Sigmoid colon (tissue), 4 donors: ENCODE data around the gene PABPN1.

Experiments
- EP300 ChIP-seq, 4 donors: sonication (generic); formaldehyde crosslinking; IDR thresholded peaks; one replicate each; pipeline ENCODE4 v1.6.1; 2017; ENCODE audit warnings: antibody characterized with exemption in 4 of 4
- POLR2A ChIP-seq, 2 donors: fragments of 450-650 bp; IDR thresholded peaks; one replicate each; pipeline ENCODE4 v1.6.1; 2016; ENCODE audit warnings: antibody characterized with exemption in 2 of 2, mild to moderate bottlenecking in 2 of 2, moderate library complexity in 2 of 2
- POLR2AphosphoS5 ChIP-seq, 4 donors: sonication (generic); formaldehyde crosslinking; IDR thresholded peaks; one replicate each; pipeline ENCODE4 v1.6.1; 2017; ENCODE audit warnings: antibody characterized with exemption in 4 of 4
- TF ChIP-seq, protein P1 (sequence below), 4 experiments: fragments of 450-650 bp in 3 of 4; fragments of 200-600 bp in 1 of 4; IDR thresholded peaks; one replicate each; pipeline ENCODE4 v1.5.1; 2016 to 2019; ENCODE audit warnings: antibody characterized with exemption in 4 of 4, mild to moderate bottlenecking in 3 of 4, moderate library complexity in 2 of 4

DNA sequence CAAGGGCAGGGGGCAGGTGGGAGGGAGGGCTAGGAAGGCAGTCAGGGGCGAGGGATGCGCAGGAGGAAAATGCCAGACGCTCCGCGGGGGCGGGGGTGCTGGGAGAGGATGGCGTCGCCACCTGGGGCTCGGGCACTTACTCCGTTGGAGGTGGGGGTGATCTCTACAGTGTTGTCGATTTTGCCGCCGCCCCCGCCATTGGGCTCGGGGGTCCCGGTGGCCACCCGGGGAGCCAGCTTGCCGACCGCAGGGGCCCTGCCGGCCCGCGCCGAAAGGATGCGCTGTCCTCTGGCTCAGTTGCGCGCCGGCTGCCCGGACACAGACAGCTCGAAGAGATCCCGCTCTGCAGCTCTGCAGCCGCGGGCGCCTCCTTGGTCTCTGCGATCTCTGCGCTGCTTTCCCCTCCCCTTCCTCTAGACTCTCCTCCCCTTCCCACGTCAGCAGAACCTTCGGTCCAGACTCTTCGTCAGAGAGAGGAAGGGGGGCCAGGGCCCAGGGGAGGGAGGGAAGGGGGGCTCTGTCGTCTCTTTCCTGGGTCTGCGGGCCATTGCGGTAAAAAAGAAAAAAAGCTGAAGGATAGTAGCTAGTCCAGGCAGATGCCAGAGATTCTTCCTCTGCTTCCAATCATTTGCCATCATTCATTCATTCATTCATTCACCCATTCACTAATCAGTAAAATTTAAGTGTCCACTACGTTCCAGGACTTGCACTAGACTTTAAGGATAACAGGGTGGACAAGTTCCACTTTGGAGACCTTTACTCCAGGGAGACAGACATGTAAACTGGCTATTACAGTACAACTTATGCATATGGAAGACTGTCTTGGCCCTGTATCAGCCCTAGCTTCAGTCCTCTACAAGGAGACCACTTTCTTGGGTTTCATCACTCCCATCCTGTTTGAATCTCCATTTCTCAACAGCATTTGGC is 31.5 kb downstream of the PABPN1 start, which contains the start of gene SLC22A17:
- TF ChIP-seq POLR2A (IDR thresholded peaks at IDR 0.05): peak; percentile 50 to 70
- TF ChIP-seq POLR2AphosphoS5 (IDR thresholded peaks at IDR 0.05): peak; percentile 87 to 98 (median 90)
- TF ChIP-seq, protein P1, sequence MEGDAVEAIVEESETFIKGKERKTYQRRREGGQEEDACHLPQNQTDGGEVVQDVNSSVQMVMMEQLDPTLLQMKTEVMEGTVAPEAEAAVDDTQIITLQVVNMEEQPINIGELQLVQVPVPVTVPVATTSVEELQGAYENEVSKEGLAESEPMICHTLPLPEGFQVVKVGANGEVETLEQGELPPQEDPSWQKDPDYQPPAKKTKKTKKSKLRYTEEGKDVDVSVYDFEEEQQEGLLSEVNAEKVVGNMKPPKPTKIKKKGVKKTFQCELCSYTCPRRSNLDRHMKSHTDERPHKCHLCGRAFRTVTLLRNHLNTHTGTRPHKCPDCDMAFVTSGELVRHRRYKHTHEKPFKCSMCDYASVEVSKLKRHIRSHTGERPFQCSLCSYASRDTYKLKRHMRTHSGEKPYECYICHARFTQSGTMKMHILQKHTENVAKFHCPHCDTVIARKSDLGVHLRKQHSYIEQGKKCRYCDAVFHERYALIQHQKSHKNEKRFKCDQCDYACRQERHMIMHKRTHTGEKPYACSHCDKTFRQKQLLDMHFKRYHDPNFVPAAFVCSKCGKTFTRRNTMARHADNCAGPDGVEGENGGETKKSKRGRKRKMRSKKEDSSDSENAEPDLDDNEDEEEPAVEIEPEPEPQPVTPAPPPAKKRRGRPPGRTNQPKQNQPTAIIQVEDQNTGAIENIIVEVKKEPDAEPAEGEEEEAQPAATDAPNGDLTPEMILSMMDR (IDR thresholded peaks at IDR 0.05): no peak
- no peak for TF ChIP-seq EP300 (IDR thresholded peaks at IDR 0.05)
